ENCODE results near the gene SORBS1.
"Not testable (repeated sequence)": the region's sequence is repeated elsewhere in the genome, so short reads cannot be mapped to it uniquely, and the experiment has no call there.

SORBS1 gene

GRCh38 chr10:95480102-95480900 is 80.9 kb downstream of the SORBS1 start:
- DNase-seq: no peak

GRCh38 chr10:95478935-95479334 is 82.2 kb downstream of the SORBS1 start:
- DNase-seq: no peak

GRCh38 chr10:95478185-95478584 is 83.0 kb downstream of the SORBS1 start:
- DNase-seq: no peak

GRCh38 chr10:95477175-95477520 is 84.0 kb downstream of the SORBS1 start:
- DNase-seq: no peak

GRCh38 chr10:95476469-95477174 is 84.5 kb downstream of the SORBS1 start:
- no peak for DNase-seq

- DNase-seq: no peak
Measured at GRCh38 chr10:95475827-95476468, 85.2 kb downstream of the SORBS1 start.

GRCh38 chr10:95475003-95475383 is 86.2 kb downstream of the SORBS1 start:
- DNase-seq: no peak

- DNase-seq: no peak
Measured at GRCh38 chr10:95474228-95475002, 86.8 kb downstream of the SORBS1 start.

GRCh38 chr10:95472304-95473088 is 88.7 kb downstream of the SORBS1 start:
- DNase-seq: no peak

GRCh38 chr10:95469676-95470075 is 91.5 kb downstream of the SORBS1 start:
- no peak for DNase-seq

GRCh38 chr10:95469251-95469650 is 91.9 kb downstream of the SORBS1 start:
- DNase-seq: no peak

- not testable (repeated sequence) for DNase-seq
Measured at GRCh38 chr10:95467642-95468041, 93.5 kb downstream of the SORBS1 start.

GRCh38 chr10:95467162-95467599 is 94.0 kb downstream of the SORBS1 start:
- DNase-seq: no peak

- no peak for DNase-seq
Measured at GRCh38 chr10:95466436-95466835, 94.7 kb downstream of the SORBS1 start.

GRCh38 chr10:95464280-95464679 is 96.9 kb downstream of the SORBS1 start:
- DNase-seq: no peak

- no peak for DNase-seq
Measured at GRCh38 chr10:95462740-95463667, 98.2 kb downstream of the SORBS1 start.

- DNase-seq: no peak
Measured at GRCh38 chr10:95461611-95462010, 99.6 kb downstream of the SORBS1 start.

- DNase-seq: no peak
Measured at GRCh38 chr10:95459446-95460045, 101.6 kb downstream of the SORBS1 start.

- no peak for DNase-seq
Measured at GRCh38 chr10:95458871-95459270, 102.3 kb downstream of the SORBS1 start.

- no peak for DNase-seq
Measured at GRCh38 chr10:95458014-95458413, 103.2 kb downstream of the SORBS1 start.
